PC-3 (cell line): Measurements from ENCODE around the gene FDXR. TPM values are rescaled to one million over a fixed set of nuclear protein-coding genes. Genes with fewer than 3 reads are reported as not detected.

Experiments used
- ATAC-seq: fragments of 200-7000 bp; cut with Tn5 transposase; 2 replicates; pipeline ENCODE4 v1.9.1; 2020; ENCODE audit warnings: mild to moderate bottlenecking, moderate library complexity
- Bru-seq: library from RNA; stranded (reverse); fragments of 400-500 nt; gene quantifications from one replicate; lab custom pipeline; 2021; lab: Mats Ljungman, UMichigan
- BruChase-seq, 2 experiments: library from RNA; stranded (reverse); fragments of 400-500 nt; gene quantifications; one replicate each; lab custom pipeline; 2021; lab: Mats Ljungman, UMichigan
- BruUV-seq: library from RNA; stranded (reverse); fragments of 400-500 nt; replicated peaks from 2 replicates; lab custom pipeline; 2021; lab: Mats Ljungman, UMichigan
- CTCF ChIA-PET: fragments of 300-600 bp; sonication (Branson Sonifier 250); formaldehyde crosslinking; loops from one replicate; lab custom pipeline; 2022; ENCODE audit warnings: antibody characterized with exemption; lab: Charles Lee
- POLR2A ChIA-PET: fragments of 300-600 bp; sonication (Branson Sonifier 250); formaldehyde crosslinking; loops from one replicate; lab custom pipeline; 2022; ENCODE audit warnings: antibody characterized with exemption; ENCODE audit not compliant: unreplicated experiment; lab: Charles Lee
- DNase-seq: peaks from one replicate; pipeline ENCODE4 v3.0.0-alpha.2; 2015
- H2AFZ ChIP-seq: fragments of 300-600 bp; sonication (generic); 2 replicates; pipeline ENCODE4 v1.6.0; 2016; ENCODE audit warnings: antibody characterized with exemption, low read length
- H3F3A ChIP-seq: fragments of 300-600 bp; sonication (generic); one replicate; pipeline ENCODE4 v1.6.0; 2017; ENCODE audit warnings: antibody characterized with exemption, low read length, control low read depth, mild to moderate bottlenecking; ENCODE audit not compliant: unreplicated experiment
- H3K27ac ChIP-seq: fragments of 300-600 bp; sonication (generic); 2 replicates; pipeline ENCODE4 v1.5.1; 2016; ENCODE audit warnings: mild to moderate bottlenecking, low read length
- H3K27me3 ChIP-seq: fragments of 300-600 bp; sonication (generic); 2 replicates; pipeline ENCODE4 v1.6.1; 2016; ENCODE audit warnings: low read length, mixed read lengths
- H3K36me3 ChIP-seq: fragments of 300-600 bp; sonication (generic); 2 replicates; pipeline ENCODE4 v1.6.1; 2016; ENCODE audit warnings: low read depth, mixed run types, low read length, mixed read lengths
- H3K4me1 ChIP-seq: fragments of 300-600 bp; sonication (generic); 2 replicates; pipeline ENCODE4 v1.5.1; 2016; ENCODE audit warnings: low read length; ENCODE audit not compliant: insufficient read depth
- H3K4me2 ChIP-seq: fragments of 300-600 bp; sonication (generic); 2 replicates; pipeline ENCODE4 v1.6.0; 2016; ENCODE audit warnings: low read length
- H3K4me3 ChIP-seq: fragments of 300-600 bp; sonication (generic); 2 replicates; pipeline ENCODE4 v1.5.1; 2016; ENCODE audit warnings: mild to moderate bottlenecking, low read length, mixed read lengths
- H3K79me2 ChIP-seq: fragments of 300-600 bp; sonication (generic); 2 replicates; pipeline ENCODE4 v1.6.1; 2017; ENCODE audit warnings: low read length, mixed read lengths
- H3K9ac ChIP-seq: fragments of 300-600 bp; sonication (generic); 2 replicates; pipeline ENCODE4 v1.6.0; 2016; ENCODE audit warnings: mild to moderate bottlenecking, low read length
- H3K9me2 ChIP-seq: fragments of 300-600 bp; sonication (generic); replicated peaks from 2 replicates; pipeline ENCODE4 v1.6.1; 2016; ENCODE audit warnings: mixed run types, low read length, mixed read lengths
- H3K9me3 ChIP-seq: fragments of 300-600 bp; sonication (generic); 2 replicates; pipeline ENCODE4 v1.6.1; 2016; ENCODE audit warnings: low read length, mixed read lengths
- H4K20me1 ChIP-seq: fragments of 300-600 bp; sonication (generic); 2 replicates; pipeline ENCODE4 v1.6.1; 2016; ENCODE audit warnings: low read length, mixed read lengths
- CTCF ChIP-seq: fragments of 300-600 bp; sonication (generic); conservative IDR thresholded peaks from 2 replicates; pipeline ENCODE4 v1.5.1; 2017; ENCODE audit warnings: antibody characterized with exemption, low read depth, mild to moderate bottlenecking, low read length
- EZH2 ChIP-seq: fragments of 300-600 bp; sonication (generic); IDR thresholded peaks from one replicate; pipeline ENCODE4 v1.6.1; 2017; ENCODE audit warnings: antibody characterized with exemption, mild to moderate bottlenecking, low read length; ENCODE audit not compliant: unreplicated experiment
- EZH2phosphoT487 ChIP-seq: fragments of 300-600 bp; sonication (generic); IDR thresholded peaks from 2 replicates; pipeline ENCODE4 v1.6.1; 2018; ENCODE audit warnings: mild to moderate bottlenecking, antibody characterized with exemption, low read length, borderline replicate concordance
- intact Hi-C: fragments of 100-400 bp; cut with micrococcal nuclease; formaldehyde crosslinking; loops from 2 replicates; pipeline ENCODE4 v1.9.0; 2023
- long read RNA-seq: library from polyadenylated mRNA; unstranded; transcript quantifications from one replicate; pipeline ENCODE4 v2.0.0, GENCODE V29; 2021; ENCODE audit not compliant: unreplicated experiment
- total RNA-seq: library from RNA; depleted of rRNA; stranded (reverse); fragments of >200 nt; gene quantifications from 2 replicates; pipeline ENCODE4 v1.2.3, GENCODE V29; 2014; rRNA removed

FDXR gene, protein sequence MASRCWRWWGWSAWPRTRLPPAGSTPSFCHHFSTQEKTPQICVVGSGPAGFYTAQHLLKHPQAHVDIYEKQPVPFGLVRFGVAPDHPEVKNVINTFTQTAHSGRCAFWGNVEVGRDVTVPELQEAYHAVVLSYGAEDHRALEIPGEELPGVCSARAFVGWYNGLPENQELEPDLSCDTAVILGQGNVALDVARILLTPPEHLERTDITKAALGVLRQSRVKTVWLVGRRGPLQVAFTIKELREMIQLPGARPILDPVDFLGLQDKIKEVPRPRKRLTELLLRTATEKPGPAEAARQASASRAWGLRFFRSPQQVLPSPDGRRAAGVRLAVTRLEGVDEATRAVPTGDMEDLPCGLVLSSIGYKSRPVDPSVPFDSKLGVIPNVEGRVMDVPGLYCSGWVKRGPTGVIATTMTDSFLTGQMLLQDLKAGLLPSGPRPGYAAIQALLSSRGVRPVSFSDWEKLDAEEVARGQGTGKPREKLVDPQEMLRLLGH
- total RNA-seq: 28.1 and 44.5 TPM in 2 replicates
- Bru-seq, nascent RNA: percentile 55 among the genes with signal in this experiment
- percentile 61 among the genes with signal in this experiment for BruChase-seq, experiment 1, labeled RNA remaining after a 6-hour chase
- percentile 58 among the genes with signal in this experiment for BruChase-seq, experiment 2, labeled RNA remaining after a 2-hour chase
- long read RNA-seq, transcript FDXR-201 (12 exons, 1,875 nt): major isoform, 29 of 51 reads
- long read RNA-seq, partial matches to known transcripts: 6 of 51 reads
- long read RNA-seq, other reads (novel, unspliced or antisense): 13 of 51 reads

DNA sequence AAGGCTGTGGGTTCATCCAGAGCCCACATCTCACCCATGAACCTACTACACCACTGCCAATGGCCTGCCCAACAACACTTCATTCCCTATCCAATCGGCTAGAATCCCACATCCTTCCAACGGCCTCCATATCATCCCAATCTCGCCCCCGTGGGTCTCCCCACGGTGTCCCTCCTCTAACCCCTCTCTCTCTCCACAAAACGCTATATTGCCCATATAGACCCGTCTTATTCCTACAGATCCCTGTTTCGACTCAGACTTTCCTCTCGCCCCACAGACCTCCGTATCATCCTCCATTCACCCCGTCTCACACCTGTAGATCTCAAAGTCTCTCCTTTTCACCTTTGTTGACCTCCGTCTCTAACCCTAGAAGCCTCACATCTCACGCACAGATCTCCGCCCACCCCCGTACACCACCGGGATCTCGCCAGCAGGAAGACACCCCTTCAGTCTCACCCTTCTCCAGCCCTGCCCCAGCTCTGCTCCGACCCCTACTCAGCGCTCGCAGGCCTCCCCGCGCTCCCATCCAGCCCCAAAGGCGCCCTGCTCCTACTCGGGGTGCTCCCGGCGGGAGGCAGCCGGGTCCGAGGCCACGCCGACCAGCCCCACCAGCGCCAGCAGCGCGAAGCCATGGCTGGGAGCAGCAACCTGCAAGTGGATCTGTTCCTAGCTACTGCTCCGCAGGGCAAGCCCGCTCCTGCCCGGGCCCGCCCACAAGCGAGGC lies at the start of gene FDXR:
Gene FDXR (minus strand): TSS at position 682 of the 724 bp plus-strand sequence. CDS start 50 bp downstream, at position 632.
- H3K27me3 ChIP-seq: no peaks in the 10 kb centered on the region
- peak within 1 kb of the TSS; percentile 100 for H3K4me2 ChIP-seq
- no peaks in the 10 kb centered on the region for H3K9me3 ChIP-seq
- ATAC-seq (peak; percentile 84), DNase-seq (peak; percentile 21)
- 0 out of 2 replicates have a peak, but pooled peaks cover 3% of the 10 kb centered on the region for H3K79me2 ChIP-seq
- ChIA-PET POLR2A (interaction anchor here (0.5 to 1.0 kb wide), 11 partner anchors 9 to 442 kb away, joined by 3 to 15 read pairs (median 3); partner anchors contain the start of gene SLC25A19), CTCF (interaction anchor here (0.5 to 1.3 kb wide), 6 partner anchors 8 to 329 kb away, joined by 3 to 10 read pairs (median 3); no protein-coding TSS in a partner anchor)
- no peaks in the 10 kb centered on the region for H3K9me2 ChIP-seq
- no TSS peak for BruUV-seq
- no peaks in the 10 kb centered on the region for H3F3A ChIP-seq
- peak within 1 kb of the TSS; percentile 97 for H3K4me3 ChIP-seq
- TF ChIP-seq EZH2phosphoT487 (no peak), CTCF (no peak), EZH2 (no peak)
- intact Hi-C loops: no loop called here
- H3K27ac ChIP-seq: peak within 1 kb of the TSS; percentile 54
- peaks cover 19% of the 10 kb centered on the region for H3K4me1 ChIP-seq
- H3K9ac ChIP-seq: peak within 1 kb of the TSS; percentile 91
- H4K20me1 ChIP-seq: no peaks in the 10 kb centered on the region
- no peaks in the 10 kb centered on the region for H3K36me3 ChIP-seq
- H2AFZ ChIP-seq: peak within 1 kb of the TSS; percentile 97

DNA sequence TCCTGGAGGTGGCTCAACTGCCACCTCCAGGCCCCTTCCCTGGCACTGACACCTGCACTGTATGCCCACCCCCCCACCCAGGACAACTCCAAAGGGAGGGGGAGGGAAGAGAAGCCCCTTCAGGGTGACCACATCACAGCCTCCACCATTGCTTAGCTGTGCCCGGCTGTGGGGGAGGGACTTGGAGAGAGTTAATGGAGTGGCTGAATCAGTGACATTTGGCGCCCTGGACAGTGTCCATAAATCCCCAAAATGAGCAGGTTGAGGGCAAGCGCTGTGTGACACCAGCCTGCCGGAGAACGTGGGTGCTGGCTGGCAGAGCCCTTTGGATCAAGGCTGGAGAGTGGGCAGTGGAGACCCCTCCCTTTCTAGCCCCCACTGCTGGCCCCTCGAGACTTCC lies 49.4 kb upstream of the FDXR start:
- POLR2A ChIA-PET: no interaction called here
- no peaks in the 10 kb centered on the region for H3K36me3 ChIP-seq
- no TSS peak for BruUV-seq
- DNase-seq: no peak
- H3K4me3 ChIP-seq: no peak overlapping the region
- H3K9ac ChIP-seq: no peak overlapping the region
- intact Hi-C loops: no loop called here
- no peaks in the 10 kb centered on the region for H4K20me1 ChIP-seq
- peaks cover 31% of the 10 kb centered on the region for H3K27me3 ChIP-seq
- no peak overlapping the region for H3K4me2 ChIP-seq
- no peaks in the 10 kb centered on the region for H3K9me2 ChIP-seq
- no peaks in the 10 kb centered on the region for H3K79me2 ChIP-seq
- no peak overlapping the region for H2AFZ ChIP-seq
- TF ChIP-seq EZH2phosphoT487: no peak
- TF ChIP-seq CTCF: no peak
- no peak for TF ChIP-seq EZH2
- no peaks in the 10 kb centered on the region for H3F3A ChIP-seq
- H3K9me3 ChIP-seq: no peaks in the 10 kb centered on the region
- H3K4me1 ChIP-seq: no peaks in the 10 kb centered on the region; the same call in 1 of the 2 replicates
- ATAC-seq: no peak
- CTCF ChIA-PET: interaction anchor here (0.8 kb wide), 1 partner anchor 97 kb away, joined by 3 read pairs; no protein-coding TSS in a partner anchor
- no peak overlapping the region for H3K27ac ChIP-seq
